K562 treated with DMSO at 1 percent for 4 hours (cell line): ENCODE results near the gene PADI2. TPM values are rescaled to one million over a fixed set of nuclear protein-coding genes. Genes with fewer than 3 reads are reported as not detected.

Experiments
- total RNA-seq: library from RNA; unstranded; fragments of 300-600 nt; gene quantifications from 2 replicates; pipeline ENCODE4 v1.2.3, GENCODE V29; 2022; ENCODE audit not compliant: insufficient read depth

PADI2 gene
- total RNA-seq = not detected in 2 replicates

DNA sequence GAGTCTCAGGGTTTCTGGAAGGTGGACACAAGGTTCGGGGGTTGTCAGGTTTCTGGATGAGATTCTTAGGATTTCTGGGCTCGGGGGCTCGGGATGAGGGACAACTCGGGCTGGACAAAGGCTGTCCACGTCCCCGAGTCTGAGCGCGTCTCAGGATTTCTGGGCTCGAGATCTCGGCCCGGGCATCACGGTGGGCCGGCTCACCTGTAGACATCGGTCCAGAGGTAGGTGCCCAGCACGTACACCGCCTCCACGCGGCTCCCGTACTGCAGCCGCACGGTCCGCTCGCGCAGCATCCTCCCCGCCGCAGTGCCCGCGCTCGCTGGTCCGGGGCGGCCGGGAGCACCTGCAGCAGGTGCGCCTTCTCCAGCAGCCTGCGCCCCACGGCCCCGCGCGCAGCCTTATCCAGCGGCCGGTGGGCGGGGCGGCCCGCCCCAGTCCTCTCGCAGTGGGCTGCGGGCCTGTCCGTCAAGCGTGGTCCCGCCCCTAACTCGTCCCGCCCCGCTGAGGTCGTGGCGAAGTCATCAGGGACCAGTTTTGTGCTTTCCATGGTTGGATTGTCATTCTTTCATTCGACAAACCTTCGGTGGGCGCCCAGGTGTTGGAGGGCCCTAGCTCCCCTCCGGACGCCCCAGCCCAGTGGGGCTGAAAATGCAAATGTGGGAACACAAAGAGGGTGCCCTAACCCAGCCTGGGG lies at the start of gene PADI2:
Gene PADI2, minus strand, starts transcription at position 376 of the 697 bp plus-strand sequence. Its CDS starts 80 bp downstream, at position 296.

DNA sequence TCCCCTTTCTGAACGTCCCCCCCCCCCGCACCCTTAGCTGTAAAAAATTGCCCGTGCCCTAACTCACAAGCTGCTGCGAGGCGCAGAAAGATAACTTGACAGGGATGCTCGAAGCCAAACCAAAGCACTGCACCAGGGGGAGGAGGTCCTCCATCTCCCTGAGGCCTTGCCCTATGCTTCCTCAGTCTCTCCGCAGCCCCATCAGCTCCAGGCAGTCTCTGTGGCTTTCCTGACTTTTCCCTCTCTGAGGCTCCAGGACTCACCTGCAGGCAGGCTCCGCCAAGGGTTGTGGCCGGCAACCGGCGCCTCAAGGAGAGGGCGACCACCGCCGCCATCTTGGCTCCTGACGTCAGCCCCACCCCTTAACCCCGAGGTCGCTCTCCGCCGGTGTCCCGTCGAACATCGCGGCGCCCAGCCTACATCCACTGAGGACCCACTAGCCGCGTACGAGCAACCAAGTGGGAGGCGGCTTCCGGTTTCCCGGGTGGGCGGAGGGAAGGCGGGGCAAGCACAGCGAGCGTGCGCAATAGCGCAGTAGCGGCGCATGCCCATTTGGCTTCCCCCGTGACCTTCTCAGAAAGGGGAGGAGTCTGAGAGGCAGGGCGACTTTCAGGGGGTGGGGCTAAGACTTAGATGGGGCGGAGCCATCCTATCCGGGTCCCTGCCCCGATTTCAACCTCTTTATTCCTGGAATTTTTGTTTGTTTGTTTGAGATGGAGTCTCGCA lies 65.4 kb downstream of the PADI2 start, which contains the start of gene SDHB:
Gene SDHB, minus strand, starts transcription at position 348 of the 726 bp plus-strand sequence. Its CDS starts 13 bp downstream, at position 335.

Other genes with a start within 250 kb of the PADI2 start
- not detected in 2 replicates for gene RNU1-2, start 223.5 kb downstream of the PADI2 start, total RNA-seq
- 10.6 and 22.7 TPM in 2 replicates for gene CROCC, start 197.5 kb downstream of the PADI2 start, total RNA-seq
- not detected in 2 replicates for gene MFAP2, start 138.8 kb downstream of the PADI2 start, total RNA-seq
- gene ATP13A2, start 107.5 kb downstream of the PADI2 start, total RNA-seq = 51.9 and 53.3 TPM in 2 replicates
- 188 and 193 TPM in 2 replicates for gene SDHB, start 65.4 kb downstream of the PADI2 start, total RNA-seq
- gene PADI1, start 85.7 kb upstream of the PADI2 start, total RNA-seq = not detected in 2 replicates
- not detected in 2 replicates for gene PADI3, start 129.6 kb upstream of the PADI2 start, total RNA-seq
- gene PADI4, start 188.7 kb upstream of the PADI2 start, total RNA-seq = 0.45 TPM in 1 of 2 replicates, not detected in the other